ENCODE results near the gene CTTN. TPM values are rescaled to one million over a fixed set of nuclear protein-coding genes. Genes with fewer than 3 reads are reported as not detected.
"Not testable (repeated sequence)": the region's sequence is repeated elsewhere in the genome, so short reads cannot be mapped to it uniquely, and the experiment has no call there.

The CTTN gene
- total RNA-seq, 1 donor from 2014 or later, result 458 TPM

DNA sequence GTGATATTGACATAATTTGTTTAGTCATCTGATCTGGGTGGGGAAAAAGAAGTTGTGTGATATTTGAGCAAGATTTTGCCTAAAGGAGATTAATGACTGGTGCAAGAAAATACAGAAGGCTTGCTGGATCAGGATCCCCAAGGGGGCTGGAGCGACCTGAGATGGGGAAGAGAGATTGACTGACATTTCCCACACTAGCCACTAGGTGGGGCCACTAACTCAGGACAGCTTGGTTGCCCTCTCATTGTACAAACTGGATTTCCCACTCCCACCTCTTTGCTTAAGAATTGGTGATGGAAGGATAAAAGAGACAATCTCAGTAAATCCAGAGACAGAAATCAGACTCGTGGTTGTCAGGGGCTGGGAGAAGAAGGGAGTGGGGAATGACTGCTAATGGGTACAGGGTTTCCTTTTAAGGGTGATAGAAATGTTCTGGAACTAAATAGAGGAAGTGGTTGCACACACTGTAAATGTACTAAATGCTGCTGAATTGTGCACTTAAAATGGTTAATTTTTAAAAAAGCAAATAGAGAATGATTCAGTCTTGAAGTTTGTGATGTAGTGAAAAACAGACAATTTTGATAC is 50.7 kb downstream of the CTTN start:
- H3K27ac Mint-ChIP-seq (ENCODE audit: unreplicated experiment), result no peak overlapping the region

DNA sequence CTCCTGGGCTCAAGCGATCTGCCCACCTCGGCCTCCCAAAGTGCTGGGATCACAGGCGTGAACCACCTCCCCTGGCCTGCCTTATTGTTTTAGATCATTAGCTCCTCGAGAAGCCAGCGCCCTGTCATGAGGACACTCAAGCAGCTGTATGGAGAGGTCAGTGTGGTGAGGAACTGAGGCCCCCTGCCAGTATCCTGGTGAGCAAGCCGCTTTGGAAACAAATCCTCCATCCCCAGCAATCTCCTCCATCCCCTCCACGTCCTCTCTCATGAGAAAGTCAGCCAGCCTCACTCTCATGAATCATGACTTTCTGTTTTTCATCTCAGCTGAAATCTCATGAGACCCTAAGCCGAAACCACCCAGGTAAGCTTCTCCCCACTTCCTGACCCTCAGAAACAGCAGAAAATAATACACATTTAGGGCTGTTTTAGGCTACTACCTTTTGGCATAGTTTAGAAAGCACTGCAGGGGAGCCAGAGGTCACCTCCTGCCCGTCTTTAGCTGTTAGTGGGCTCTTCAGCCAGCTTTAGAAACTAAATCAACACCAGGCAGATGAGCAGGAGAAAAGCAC is 56.0 kb downstream of the CTTN start:
- Mint-ChIP-seq H3K9me3 (ENCODE audit: unreplicated experiment) (peaks cover 6% of the 10 kb centered on the region), H3K27me3 (ENCODE audit: unreplicated experiment) (no peaks in the 10 kb centered on the region), H3K4me1 (ENCODE audit: unreplicated experiment) (peaks cover 2% of the 10 kb centered on the region), H3K36me3 (ENCODE audit: low read depth, unreplicated experiment) (peaks cover 12% of the 10 kb centered on the region), H3K27ac (ENCODE audit: unreplicated experiment) (no peak overlapping the region), H3K4me3 (ENCODE audit: unreplicated experiment) (no peak overlapping the region)
- TF ChIP-seq, protein P1, sequence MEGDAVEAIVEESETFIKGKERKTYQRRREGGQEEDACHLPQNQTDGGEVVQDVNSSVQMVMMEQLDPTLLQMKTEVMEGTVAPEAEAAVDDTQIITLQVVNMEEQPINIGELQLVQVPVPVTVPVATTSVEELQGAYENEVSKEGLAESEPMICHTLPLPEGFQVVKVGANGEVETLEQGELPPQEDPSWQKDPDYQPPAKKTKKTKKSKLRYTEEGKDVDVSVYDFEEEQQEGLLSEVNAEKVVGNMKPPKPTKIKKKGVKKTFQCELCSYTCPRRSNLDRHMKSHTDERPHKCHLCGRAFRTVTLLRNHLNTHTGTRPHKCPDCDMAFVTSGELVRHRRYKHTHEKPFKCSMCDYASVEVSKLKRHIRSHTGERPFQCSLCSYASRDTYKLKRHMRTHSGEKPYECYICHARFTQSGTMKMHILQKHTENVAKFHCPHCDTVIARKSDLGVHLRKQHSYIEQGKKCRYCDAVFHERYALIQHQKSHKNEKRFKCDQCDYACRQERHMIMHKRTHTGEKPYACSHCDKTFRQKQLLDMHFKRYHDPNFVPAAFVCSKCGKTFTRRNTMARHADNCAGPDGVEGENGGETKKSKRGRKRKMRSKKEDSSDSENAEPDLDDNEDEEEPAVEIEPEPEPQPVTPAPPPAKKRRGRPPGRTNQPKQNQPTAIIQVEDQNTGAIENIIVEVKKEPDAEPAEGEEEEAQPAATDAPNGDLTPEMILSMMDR (IDR thresholded peaks at IDR 0.05; ENCODE audit: unreplicated experiment), result no peak
- DNase-seq (ENCODE audit: low spot score), result no peak

More for the DNA sequence above, 50.7 kb downstream of the CTTN start:
- Mint-ChIP-seq H3K4me1 (ENCODE audit: unreplicated experiment) (peaks cover 9% of the 10 kb centered on the region), H3K36me3 (ENCODE audit: low read depth, unreplicated experiment) (peaks cover 21% of the 10 kb centered on the region), H3K9me3 (ENCODE audit: unreplicated experiment) (peaks cover 12% of the 10 kb centered on the region), H3K27me3 (ENCODE audit: unreplicated experiment) (peaks cover 8% of the 10 kb centered on the region), H3K4me3 (ENCODE audit: unreplicated experiment) (peak overlapping the region; percentile 63)
- TF ChIP-seq, protein P1 (IDR thresholded peaks at IDR 0.05; ENCODE audit: unreplicated experiment), result peak; percentile 70
- no peak for DNase-seq (ENCODE audit: low spot score)

DNA sequence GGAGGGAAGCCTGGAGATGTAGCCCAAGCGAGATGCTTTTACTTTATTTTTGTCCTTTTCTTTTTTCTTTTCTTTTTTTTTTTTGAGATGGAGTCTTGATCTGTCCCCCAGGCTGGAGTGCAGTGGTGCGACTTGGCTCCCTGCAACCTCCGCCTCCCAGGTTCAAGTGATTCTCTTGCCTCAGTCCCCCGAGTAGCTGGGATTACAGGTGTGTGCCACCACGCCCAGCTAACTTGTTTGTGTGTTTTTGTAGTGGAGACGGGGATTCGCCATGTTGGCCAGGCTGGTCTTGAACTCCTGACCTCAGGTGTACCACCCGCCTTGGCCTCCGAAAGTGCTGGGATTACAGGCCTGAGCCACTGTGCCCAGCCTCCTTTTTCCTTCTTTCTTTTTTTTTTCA is 56.5 kb downstream of the CTTN start:
- not testable (repeated sequence) for H3K4me3 Mint-ChIP-seq (ENCODE audit: unreplicated experiment); H3K27me3 Mint-ChIP-seq (ENCODE audit: unreplicated experiment); DNase-seq (ENCODE audit: low spot score); H3K27ac Mint-ChIP-seq (ENCODE audit: unreplicated experiment); H3K4me1 Mint-ChIP-seq (ENCODE audit: unreplicated experiment); H3K36me3 Mint-ChIP-seq (ENCODE audit: low read depth, unreplicated experiment); H3K9me3 Mint-ChIP-seq (ENCODE audit: unreplicated experiment)

DNA sequence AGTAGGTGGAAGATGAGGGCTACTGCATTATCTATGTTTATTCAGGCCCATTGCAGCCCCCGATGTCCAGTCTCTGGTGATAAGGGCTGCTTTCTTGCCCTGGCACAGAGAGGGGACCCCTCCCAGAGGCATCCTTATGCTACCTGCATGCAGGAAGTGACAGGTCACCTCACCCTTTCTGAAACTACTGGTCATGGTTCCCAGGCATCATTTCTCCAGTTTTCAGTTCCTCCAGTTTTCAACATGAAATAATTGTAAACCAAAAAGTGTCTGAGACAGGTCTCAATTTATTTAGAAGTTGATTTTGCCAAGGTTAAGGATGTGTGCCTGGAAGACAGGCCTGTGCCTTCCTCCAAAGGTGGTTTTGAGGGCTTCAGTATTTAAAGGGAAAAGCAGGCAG is 57.0 kb downstream of the CTTN start:
- DNase-seq (ENCODE audit: low spot score), result no peak
- Mint-ChIP-seq H3K4me3 (ENCODE audit: unreplicated experiment) (no peak overlapping the region), H3K27me3 (ENCODE audit: unreplicated experiment) (no peaks in the 10 kb centered on the region), H3K27ac (ENCODE audit: unreplicated experiment) (no peak overlapping the region), H3K36me3 (ENCODE audit: low read depth, unreplicated experiment) (peaks cover 1% of the 10 kb centered on the region), H3K4me1 (ENCODE audit: unreplicated experiment) (peaks cover 2% of the 10 kb centered on the region), H3K9me3 (ENCODE audit: unreplicated experiment) (no peaks in the 10 kb centered on the region)
- TF ChIP-seq, protein P1 (IDR thresholded peaks at IDR 0.05; ENCODE audit: unreplicated experiment), result no peak

DNA sequence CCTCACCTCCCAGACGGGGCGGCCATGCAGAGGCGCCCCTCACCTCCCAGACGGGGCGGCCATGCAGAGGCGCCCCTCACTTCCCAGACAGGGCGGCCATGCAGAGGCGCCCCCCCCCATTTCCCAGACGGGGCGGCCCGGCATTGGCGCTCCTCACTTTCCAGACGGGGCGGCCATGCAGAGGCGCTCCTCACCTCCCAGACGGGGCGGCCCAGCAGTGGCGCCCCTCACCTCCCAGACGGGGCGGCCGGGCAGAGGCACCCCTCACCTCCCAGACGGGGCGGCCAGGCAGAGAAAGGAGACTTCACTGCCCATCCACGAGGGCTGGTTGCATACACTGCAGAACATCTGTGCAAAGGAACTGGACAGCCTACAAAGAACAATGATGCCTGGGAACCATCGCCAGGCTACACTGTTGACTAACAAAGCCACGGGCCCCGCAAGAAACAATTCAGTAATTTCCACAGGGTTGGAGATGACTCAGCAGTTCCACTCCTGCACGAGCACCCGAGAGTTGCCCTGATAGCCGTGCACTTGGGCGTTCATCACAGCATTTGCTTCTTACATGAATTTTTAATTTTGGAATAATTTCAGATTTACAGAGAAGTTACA is 58.7 kb downstream of the CTTN start:
- Mint-ChIP-seq H3K4me1 (ENCODE audit: unreplicated experiment) (peaks cover 2% of the 10 kb centered on the region), H3K9me3 (ENCODE audit: unreplicated experiment) (no peaks in the 10 kb centered on the region), H3K27me3 (ENCODE audit: unreplicated experiment) (no peaks in the 10 kb centered on the region), H3K36me3 (ENCODE audit: low read depth, unreplicated experiment) (peaks cover 3% of the 10 kb centered on the region), H3K4me3 (ENCODE audit: unreplicated experiment) (no peak overlapping the region), H3K27ac (ENCODE audit: unreplicated experiment) (no peak overlapping the region)
- DNase-seq (ENCODE audit: low spot score), result no peak
- TF ChIP-seq, protein P1 (IDR thresholded peaks at IDR 0.05; ENCODE audit: unreplicated experiment), result no peak

All from endothelial cell (in vitro differentiated cells).